Activated CD8-positive, alpha-beta memory T cell treated with anti-CD3 and anti-CD28 coated beads, Interleukin-2, amount 10 ng/mL, durations not matched to agents 7 days and 5 days (primary cell): ENCODE results near the gene PLAGL2. TPM values are rescaled to one million over a fixed set of nuclear protein-coding genes. Genes with fewer than 3 reads are reported as not detected.
"Not testable (repeated sequence)": the region's sequence is repeated elsewhere in the genome, so short reads cannot be mapped to it uniquely, and the experiment has no call there.

ENCODE experiments used
- ATAC-seq: fragments of 150-1000 bp; cut with Tn5 transposase; one replicate; pipeline ENCODE4 v1.10.0; 2021; ENCODE audit warnings: moderate library complexity
- CTCF ChIA-PET: fragments of 350-600 bp; sonication (Branson Sonifier 250); formaldehyde crosslinking; loops from one replicate; lab custom pipeline; 2021; ENCODE audit warnings: antibody characterized with exemption; lab: Charles Lee
- DNase-seq: peaks from one replicate; pipeline ENCODE4 v3.0.0-alpha.2; 2020
- H3K27ac Mint-ChIP-seq: one replicate; pipeline ENCODE4 v1.8.0; 2021; ENCODE audit warnings: mild to moderate bottlenecking, mixed read lengths
- H3K27me3 Mint-ChIP-seq: one replicate; pipeline ENCODE4 v1.8.0; 2021; ENCODE audit warnings: mixed read lengths
- H3K36me3 Mint-ChIP-seq: one replicate; pipeline ENCODE4 v1.8.0; 2021; ENCODE audit warnings: mild to moderate bottlenecking, mixed read lengths
- H3K4me1 Mint-ChIP-seq: one replicate; pipeline ENCODE4 v1.8.0; 2021; ENCODE audit warnings: mixed read lengths
- H3K4me3 Mint-ChIP-seq: one replicate; pipeline ENCODE4 v1.8.0; 2021; ENCODE audit warnings: mild to moderate bottlenecking, moderate library complexity, mixed read lengths
- H3K9me3 Mint-ChIP-seq: one replicate; pipeline ENCODE4 v1.8.0; 2022; ENCODE audit warnings: low read depth, mixed read lengths
- total RNA-seq, 2 experiments: library from RNA; stranded (reverse); gene quantifications; one replicate each; pipeline ENCODE4 v1.2.3, GENCODE V29; 2021

The PLAGL2 gene
- total RNA-seq, 2 experiments from 2014 or later = 26.3 to 41.4 TPM

DNA sequence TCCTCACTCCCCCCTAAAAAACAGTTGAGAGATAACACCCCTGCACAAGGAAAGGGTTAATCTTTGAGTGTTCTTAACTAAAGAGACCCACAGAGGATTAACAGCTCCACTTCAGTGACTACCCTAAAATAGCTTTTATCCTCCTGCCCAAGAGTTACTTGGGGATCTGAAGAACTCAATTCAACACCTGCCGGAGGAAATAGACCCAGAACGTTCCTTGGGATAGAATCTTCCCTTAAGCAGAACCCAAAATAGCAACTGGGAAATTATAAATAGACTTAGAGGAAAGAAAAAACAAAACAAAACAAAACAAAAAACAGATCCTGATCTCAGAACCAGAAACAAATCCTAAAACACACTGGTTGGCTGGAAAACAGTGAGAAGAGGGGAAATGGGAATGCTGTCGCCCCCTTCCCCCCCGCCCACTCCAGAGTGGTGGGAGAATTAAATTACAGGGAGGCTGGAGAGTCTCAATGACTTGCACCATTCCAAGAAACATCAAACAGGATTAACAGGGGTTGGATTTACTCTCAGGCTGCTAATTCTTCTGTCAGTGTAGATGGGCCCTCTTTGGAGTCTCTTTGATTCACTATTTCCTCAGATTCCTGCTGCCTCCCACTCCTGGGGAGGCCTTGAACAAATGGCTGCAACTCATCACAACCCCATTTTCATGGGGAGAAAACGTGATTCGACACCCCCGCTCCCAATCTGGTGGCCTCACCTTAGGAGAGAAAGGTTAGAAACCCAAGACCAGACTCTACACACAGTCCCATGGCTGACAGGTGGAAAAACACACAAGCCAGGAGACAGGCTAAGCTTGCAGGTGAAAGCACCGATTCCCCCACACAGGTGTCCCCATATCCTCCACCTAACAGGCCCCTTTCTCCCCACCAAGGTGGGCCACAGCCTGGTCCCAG, 1.4 kb downstream of the PLAGL2 start:
- H3K36me3 Mint-ChIP-seq = peaks cover 30% of the 10 kb centered on the region
- peak overlapping the region; percentile 85 for H3K27ac Mint-ChIP-seq
- CTCF ChIA-PET = interaction anchor here (1.5 kb wide), 1 partner anchor 80 kb away, joined by 3 read pairs; no protein-coding TSS in a partner anchor
- no peak for ATAC-seq
- H3K4me1 Mint-ChIP-seq = peaks cover 77% of the 10 kb centered on the region
- H3K27me3 Mint-ChIP-seq = no peaks in the 10 kb centered on the region
- H3K9me3 Mint-ChIP-seq = no peaks in the 10 kb centered on the region
- H3K4me3 Mint-ChIP-seq = peak overlapping the region; percentile 89
- no peak for DNase-seq

DNA sequence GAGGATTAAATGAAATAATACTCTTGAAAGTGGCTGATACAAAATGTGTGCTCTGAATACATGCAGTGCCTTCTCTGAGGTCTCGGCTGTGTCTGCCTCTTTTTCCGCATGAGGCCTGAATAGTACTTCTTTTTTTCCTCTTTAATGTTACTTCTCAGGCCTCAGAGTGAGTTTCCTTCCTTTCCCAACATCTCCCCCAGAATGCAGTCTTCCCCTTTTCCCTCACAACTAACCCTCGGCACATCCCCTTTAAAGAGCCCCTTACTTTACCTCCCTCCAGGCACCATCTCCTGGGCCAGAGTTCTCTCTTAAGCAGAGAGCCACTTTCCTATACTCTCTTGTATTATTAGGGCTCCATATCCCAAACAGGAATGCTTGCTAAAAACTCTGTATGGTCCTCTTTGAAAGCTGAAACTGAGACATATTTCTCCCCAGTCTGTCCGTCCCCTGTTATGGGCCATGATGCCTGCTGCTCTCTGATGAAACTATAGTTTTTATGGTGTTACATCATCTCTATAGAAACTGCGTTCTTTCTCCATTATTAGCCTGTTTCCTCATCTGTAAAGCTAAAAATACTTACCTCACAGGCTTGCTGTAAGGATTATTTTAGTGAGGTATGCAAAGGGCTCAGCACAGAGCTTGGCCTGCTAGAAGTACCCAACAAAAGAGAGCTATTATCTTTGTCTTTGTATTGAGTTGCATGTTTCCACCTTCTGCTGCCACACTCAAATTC, 2.3 kb downstream of the PLAGL2 start:
- peaks cover 28% of the 10 kb centered on the region for H3K36me3 Mint-ChIP-seq
- H3K27me3 Mint-ChIP-seq = no peaks in the 10 kb centered on the region
- peaks cover 72% of the 10 kb centered on the region for H3K4me1 Mint-ChIP-seq
- peak overlapping the region; percentile 85 for H3K27ac Mint-ChIP-seq
- H3K9me3 Mint-ChIP-seq = no peaks in the 10 kb centered on the region
- CTCF ChIA-PET = interaction anchor here (1.0 kb wide), 1 partner anchor 63 kb away, joined by 3 read pairs; no protein-coding TSS in a partner anchor
- peak overlapping the region; percentile 89 for H3K4me3 Mint-ChIP-seq
- ATAC-seq = no peak
- no peak for DNase-seq

DNA sequence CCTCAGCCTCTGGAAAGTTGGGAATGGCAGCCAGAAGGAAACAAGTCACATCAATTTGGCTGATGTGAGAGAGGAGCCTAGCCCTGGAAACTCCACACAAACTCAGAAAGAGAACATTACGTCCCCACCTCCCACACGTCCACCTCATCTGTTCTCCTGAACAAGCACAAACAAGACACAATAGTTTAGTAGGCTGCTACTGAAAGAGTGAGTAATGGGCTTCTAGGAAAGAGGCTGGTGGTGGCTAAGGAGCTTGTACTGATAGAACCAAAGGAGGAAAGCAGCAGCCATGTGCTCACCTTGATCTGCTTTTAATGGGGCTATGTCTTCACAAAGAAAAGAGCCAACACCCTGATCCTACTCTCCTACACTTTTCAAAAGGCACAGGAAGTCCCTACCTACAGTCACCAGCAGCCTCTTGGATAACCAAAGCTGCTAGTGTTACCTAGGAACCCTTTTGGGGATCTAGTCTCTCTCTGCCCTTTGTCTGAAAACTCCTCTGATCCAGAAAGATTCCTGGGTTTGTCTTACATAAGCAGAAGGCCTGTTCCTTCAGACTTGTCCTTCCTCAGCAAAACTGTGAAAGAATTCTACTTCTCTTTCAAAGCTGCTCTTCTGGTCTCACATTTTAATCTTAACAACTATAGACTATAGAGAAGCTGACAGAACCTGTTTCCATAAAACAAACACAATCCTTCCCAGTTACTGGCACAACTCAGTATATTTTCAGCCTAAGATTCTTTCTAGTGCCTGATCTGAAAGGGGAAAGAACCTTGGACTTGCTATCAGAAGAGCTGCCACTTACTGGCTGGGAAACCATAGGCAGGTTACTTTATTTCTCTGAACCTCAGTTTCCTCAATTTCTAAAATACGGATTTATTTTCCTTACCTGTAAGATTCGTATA, 3.1 kb downstream of the PLAGL2 start:
- Mint-ChIP-seq H3K9me3 (no peaks in the 10 kb centered on the region), H3K36me3 (peaks cover 26% of the 10 kb centered on the region)

DNA sequence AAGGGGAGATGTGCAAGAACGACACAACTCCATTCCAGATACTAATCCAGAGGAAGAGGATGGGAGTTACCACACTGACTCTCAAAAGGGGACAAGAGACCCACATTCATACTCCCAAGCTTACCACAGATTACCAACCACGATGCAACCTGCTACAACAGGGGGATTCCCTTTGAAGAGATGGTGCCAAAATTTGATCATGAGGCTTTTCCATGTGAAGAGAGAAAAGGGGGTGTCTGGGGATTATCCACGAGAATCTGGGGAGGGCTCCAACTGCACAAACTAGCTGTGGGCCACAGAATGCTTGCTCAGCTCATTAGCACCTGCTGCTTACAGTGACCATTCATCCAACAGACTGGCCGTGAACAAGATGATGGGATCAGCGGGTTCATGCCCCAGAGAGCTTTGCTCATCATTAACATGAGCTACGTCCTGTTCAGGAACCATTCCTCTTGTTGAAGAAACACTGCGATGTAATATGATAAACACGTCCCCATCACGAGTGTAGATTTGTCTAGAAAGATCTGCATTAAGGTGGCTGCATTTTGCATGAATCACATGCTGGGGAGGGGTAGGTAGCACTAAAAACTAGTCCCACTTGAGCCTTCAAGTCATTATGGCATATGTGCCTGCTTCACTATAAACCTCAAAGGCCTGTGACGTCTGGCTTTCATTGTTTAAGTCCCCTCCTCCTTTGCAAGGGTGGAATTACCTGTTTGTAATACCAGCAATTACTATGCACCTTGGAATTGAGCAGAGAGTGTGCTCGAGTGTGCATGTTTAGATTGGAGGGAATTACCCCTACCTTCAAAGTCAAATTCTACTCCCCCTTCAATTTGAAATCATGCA, 4.0 kb downstream of the PLAGL2 start:
- H3K27ac Mint-ChIP-seq = peak overlapping the region; percentile 85
- H3K4me1 Mint-ChIP-seq = peaks cover 65% of the 10 kb centered on the region
- DNase-seq (no peak), ATAC-seq (no peak)
- H3K36me3 Mint-ChIP-seq = peaks cover 31% of the 10 kb centered on the region
- no peaks in the 10 kb centered on the region for H3K27me3 Mint-ChIP-seq
- no peaks in the 10 kb centered on the region for H3K9me3 Mint-ChIP-seq
- H3K4me3 Mint-ChIP-seq = peak overlapping the region; percentile 24
- CTCF ChIA-PET = no interaction called here

More for the DNA sequence above, 3.1 kb downstream of the PLAGL2 start:
- Mint-ChIP-seq H3K4me3 (peak overlapping the region; percentile 24), H3K4me1 (peaks cover 67% of the 10 kb centered on the region), H3K27ac (peak overlapping the region; percentile 85), H3K27me3 (no peaks in the 10 kb centered on the region)
- no peak for ATAC-seq
- DNase-seq = no peak
- CTCF ChIA-PET = interaction anchor here (1.0 kb wide), 1 partner anchor 64 kb away, joined by 3 read pairs; no protein-coding TSS in a partner anchor

- H3K27ac Mint-ChIP-seq = no peak overlapping the region
- H3K36me3 Mint-ChIP-seq = peaks cover 42% of the 10 kb centered on the region
- ATAC-seq (no peak), DNase-seq (no peak)
- H3K4me1 Mint-ChIP-seq = peaks cover 63% of the 10 kb centered on the region
- no peaks in the 10 kb centered on the region for H3K9me3 Mint-ChIP-seq
- H3K27me3 Mint-ChIP-seq = no peaks in the 10 kb centered on the region
- no peak overlapping the region for H3K4me3 Mint-ChIP-seq
- CTCF ChIA-PET = no interaction called here
Measured at GRCh38 chr20:32201977-32202363, 5.6 kb downstream of the PLAGL2 start.

DNA sequence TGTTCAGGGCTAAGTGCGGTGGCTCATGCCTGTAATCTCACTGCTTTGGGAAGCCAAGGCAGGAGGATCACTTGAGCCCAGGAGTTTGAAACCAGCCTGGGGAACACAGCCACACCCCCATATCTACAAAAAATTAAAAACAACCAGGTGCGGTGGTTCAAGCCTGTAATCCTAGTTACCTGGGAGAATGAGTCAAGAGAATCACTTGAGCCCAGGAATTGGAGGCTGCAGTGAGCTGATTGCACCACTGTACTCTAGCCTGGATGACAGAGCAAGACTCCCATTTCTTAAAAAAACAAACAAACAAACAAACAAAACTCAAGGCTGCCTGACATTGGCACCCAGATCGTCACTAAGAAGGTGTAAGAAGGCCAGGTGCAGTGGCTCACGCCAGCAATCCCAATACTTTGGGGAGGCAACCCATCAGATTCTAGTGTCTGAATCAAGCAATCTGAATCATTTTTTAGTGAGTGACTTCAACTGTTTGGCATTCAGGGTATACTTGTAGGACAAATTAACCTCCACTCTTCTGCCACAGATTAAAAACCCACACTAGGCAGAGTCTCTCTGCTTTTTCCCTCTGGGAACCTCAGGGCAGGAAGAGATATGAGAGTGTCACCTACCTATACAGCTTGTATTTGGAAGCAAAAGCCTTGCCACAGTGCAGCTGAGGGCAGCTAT, 6.1 kb downstream of the PLAGL2 start:
- DNase-seq (no peak), ATAC-seq (no peak)
- H3K27me3 Mint-ChIP-seq = no peaks in the 10 kb centered on the region
- H3K4me3 Mint-ChIP-seq = no peak overlapping the region
- CTCF ChIA-PET = no interaction called here
- no peak overlapping the region for H3K27ac Mint-ChIP-seq
- no peaks in the 10 kb centered on the region for H3K9me3 Mint-ChIP-seq
- peaks cover 58% of the 10 kb centered on the region for H3K4me1 Mint-ChIP-seq
- H3K36me3 Mint-ChIP-seq = peaks cover 44% of the 10 kb centered on the region

DNA sequence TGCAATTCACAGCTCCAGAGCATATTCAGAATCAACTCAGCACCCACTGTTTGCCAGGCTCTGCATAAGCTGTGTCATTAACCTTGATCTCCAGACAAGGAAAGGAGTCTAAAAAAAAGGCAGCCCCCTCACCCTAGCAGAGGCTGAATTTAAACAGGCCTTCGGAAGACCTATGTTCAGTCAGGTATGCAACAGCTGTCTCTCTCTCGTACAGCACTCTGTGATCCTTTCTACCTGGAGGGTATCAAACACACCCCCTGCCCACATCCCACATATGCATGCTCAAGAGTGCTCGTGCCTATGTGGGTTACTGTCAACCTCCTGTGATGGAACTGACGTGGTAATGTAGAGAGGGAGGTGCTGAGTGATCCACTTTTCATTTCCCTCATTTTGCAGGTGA, 8.5 kb downstream of the PLAGL2 start:
- no peak overlapping the region for H3K4me3 Mint-ChIP-seq
- no peaks in the 10 kb centered on the region for H3K9me3 Mint-ChIP-seq
- peaks cover 55% of the 10 kb centered on the region for H3K36me3 Mint-ChIP-seq
- H3K27ac Mint-ChIP-seq = peak overlapping the region; percentile 50
- ATAC-seq (no peak), DNase-seq (no peak)
- no peaks in the 10 kb centered on the region for H3K27me3 Mint-ChIP-seq
- CTCF ChIA-PET = no interaction called here
- peaks cover 34% of the 10 kb centered on the region for H3K4me1 Mint-ChIP-seq

DNA sequence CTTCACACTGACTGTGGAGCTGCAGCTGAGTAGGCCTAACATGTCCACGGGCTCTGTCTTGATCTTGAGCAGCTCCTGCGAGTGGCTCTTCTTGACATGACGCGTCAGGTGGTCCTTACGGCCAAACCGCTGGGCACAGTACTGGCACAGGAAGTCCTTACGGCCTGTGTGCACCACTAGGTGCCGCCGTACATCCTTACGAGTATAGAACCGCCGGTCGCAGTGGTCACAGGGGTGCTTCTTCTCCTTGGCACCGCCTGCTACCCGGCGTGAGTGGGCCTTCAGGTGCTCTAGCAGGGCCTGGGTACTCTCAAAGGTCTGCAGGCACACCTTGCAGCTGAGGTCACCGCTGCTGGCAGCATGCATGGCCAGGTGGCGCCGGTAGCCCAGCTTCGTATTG, 10.4 kb downstream of the PLAGL2 start:
- H3K27me3 Mint-ChIP-seq, H3K9me3 Mint-ChIP-seq, DNase-seq, ATAC-seq, H3K27ac Mint-ChIP-seq, H3K4me3 Mint-ChIP-seq, CTCF ChIA-PET: not testable (repeated sequence)
- H3K36me3 Mint-ChIP-seq = peaks cover 52% of the 10 kb centered on the region
- peaks cover 17% of the 10 kb centered on the region for H3K4me1 Mint-ChIP-seq

DNA sequence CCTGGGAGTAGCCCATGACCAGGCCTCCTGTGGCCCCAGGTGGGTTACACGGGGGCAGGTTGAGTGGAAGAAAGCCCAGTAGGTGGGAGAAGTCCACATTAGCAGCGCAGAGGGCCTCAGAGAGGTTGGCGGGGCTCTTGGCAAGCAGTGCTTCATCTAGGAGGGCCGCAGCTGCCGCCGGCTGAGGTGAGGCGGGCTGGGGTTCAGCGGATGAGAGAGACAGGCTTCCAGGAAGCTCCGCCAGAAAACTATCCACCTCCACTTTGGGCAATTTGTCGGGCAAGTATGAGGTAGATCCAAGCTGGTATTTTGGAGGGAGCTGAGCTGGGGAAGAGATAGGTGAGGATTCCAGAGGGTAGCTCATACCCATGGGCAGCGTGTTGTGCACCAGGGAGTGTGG, 10.9 kb downstream of the PLAGL2 start:
- H3K4me1 Mint-ChIP-seq = peaks cover 17% of the 10 kb centered on the region

GRCh38 chr20:32195581-32195980, 12.0 kb downstream of the PLAGL2 start:
- H3K36me3 Mint-ChIP-seq = peaks cover 41% of the 10 kb centered on the region
- no peaks in the 10 kb centered on the region for H3K27me3 Mint-ChIP-seq
- H3K27ac Mint-ChIP-seq = no peak overlapping the region
- DNase-seq (no peak), ATAC-seq (no peak)
- H3K9me3 Mint-ChIP-seq = no peaks in the 10 kb centered on the region
- no peak overlapping the region for H3K4me3 Mint-ChIP-seq
- CTCF ChIA-PET = no interaction called here
- peaks cover 23% of the 10 kb centered on the region for H3K4me1 Mint-ChIP-seq

More for the DNA sequence above, 10.9 kb downstream of the PLAGL2 start:
- ATAC-seq, DNase-seq, H3K4me3 Mint-ChIP-seq, H3K9me3 Mint-ChIP-seq, H3K27ac Mint-ChIP-seq, CTCF ChIA-PET, H3K27me3 Mint-ChIP-seq: not testable (repeated sequence)
- peaks cover 48% of the 10 kb centered on the region for H3K36me3 Mint-ChIP-seq

GRCh38 chr20:32193996-32194395, 13.5 kb downstream of the PLAGL2 start:
- ATAC-seq = no peak
- H3K4me3 Mint-ChIP-seq = no peak overlapping the region
- H3K4me1 Mint-ChIP-seq = peaks cover 26% of the 10 kb centered on the region
- CTCF ChIA-PET = interaction anchor here (0.9 to 1.5 kb wide), 2 partner anchors 10 to 71 kb away, joined by 3 read pairs; no protein-coding TSS in a partner anchor
- no peaks in the 10 kb centered on the region for H3K27me3 Mint-ChIP-seq
- H3K9me3 Mint-ChIP-seq = no peaks in the 10 kb centered on the region
- no peak overlapping the region for H3K27ac Mint-ChIP-seq
- H3K36me3 Mint-ChIP-seq = peaks cover 35% of the 10 kb centered on the region
- DNase-seq = no peak

- Mint-ChIP-seq H3K36me3 (peaks cover 31% of the 10 kb centered on the region), H3K4me1 (peaks cover 26% of the 10 kb centered on the region)
- CTCF ChIA-PET, ATAC-seq, H3K9me3 Mint-ChIP-seq, H3K4me3 Mint-ChIP-seq, H3K27ac Mint-ChIP-seq, H3K27me3 Mint-ChIP-seq, DNase-seq: not testable (repeated sequence)
Measured at GRCh38 chr20:32193336-32193735, 14.2 kb downstream of the PLAGL2 start.
